ENCODE data around the gene OGA.
A peak's percentile ranks its signal among the peaks of the same experiment; 100 is the strongest.

OGA gene

DNA sequence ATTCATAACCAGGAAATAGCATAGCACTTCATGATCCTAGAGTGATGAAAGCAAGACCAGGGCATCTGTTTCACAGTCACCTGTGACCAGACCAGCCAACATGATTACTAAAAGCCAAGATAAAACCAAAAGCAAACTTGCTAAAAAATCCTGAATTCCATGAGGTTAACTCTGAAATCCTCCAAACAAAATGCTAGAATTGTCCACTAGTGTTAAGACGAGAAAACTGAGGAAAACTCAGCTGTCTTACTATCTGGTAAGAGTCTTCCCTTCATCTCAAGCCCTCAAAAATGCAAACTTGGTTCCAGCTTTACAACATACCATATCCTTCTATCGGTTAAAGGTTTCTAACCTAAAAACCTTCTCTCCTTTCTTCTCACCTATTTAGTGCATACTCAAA lies 33.7 kb downstream of the OGA start:
- H3K4me3 ChIP-seq (ENCODE audit: control insufficient read depth, low read depth, low read length): peak overlapping the region; percentile 91
- no peak for DNase-seq (ENCODE audit: low read depth)
- TF ChIP-seq, protein P1, sequence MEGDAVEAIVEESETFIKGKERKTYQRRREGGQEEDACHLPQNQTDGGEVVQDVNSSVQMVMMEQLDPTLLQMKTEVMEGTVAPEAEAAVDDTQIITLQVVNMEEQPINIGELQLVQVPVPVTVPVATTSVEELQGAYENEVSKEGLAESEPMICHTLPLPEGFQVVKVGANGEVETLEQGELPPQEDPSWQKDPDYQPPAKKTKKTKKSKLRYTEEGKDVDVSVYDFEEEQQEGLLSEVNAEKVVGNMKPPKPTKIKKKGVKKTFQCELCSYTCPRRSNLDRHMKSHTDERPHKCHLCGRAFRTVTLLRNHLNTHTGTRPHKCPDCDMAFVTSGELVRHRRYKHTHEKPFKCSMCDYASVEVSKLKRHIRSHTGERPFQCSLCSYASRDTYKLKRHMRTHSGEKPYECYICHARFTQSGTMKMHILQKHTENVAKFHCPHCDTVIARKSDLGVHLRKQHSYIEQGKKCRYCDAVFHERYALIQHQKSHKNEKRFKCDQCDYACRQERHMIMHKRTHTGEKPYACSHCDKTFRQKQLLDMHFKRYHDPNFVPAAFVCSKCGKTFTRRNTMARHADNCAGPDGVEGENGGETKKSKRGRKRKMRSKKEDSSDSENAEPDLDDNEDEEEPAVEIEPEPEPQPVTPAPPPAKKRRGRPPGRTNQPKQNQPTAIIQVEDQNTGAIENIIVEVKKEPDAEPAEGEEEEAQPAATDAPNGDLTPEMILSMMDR (conservative IDR thresholded peaks at IDR 0.05; ENCODE audit: control insufficient read depth, insufficient read depth, low read depth, low read length): no peak

DNA sequence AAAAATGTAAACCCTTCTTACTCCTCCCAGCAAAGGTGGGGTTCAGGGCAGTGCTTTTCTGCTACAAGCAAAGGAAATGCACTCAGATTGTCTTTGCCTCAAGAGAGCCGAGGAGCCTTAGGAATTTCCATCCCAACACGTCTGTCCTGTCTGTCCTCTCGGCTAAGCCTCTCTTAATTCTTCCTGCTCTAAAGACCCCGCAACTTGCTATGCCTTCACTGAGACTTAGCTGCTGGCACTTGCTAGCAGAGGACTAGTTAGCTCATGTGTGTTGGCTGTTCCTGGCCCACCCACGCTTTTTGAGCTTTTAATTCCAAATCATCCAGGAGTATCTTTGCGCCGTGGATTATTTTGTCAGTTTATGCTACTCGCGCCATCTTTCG lies 34.5 kb downstream of the OGA start:
- peak overlapping the region; percentile 91 for H3K4me3 ChIP-seq (ENCODE audit: control insufficient read depth, low read depth, low read length)
- TF ChIP-seq, protein P1 (conservative IDR thresholded peaks at IDR 0.05; ENCODE audit: control insufficient read depth, insufficient read depth, low read depth, low read length): no peak
- DNase-seq (ENCODE audit: low read depth): peak; percentile 43

DNA sequence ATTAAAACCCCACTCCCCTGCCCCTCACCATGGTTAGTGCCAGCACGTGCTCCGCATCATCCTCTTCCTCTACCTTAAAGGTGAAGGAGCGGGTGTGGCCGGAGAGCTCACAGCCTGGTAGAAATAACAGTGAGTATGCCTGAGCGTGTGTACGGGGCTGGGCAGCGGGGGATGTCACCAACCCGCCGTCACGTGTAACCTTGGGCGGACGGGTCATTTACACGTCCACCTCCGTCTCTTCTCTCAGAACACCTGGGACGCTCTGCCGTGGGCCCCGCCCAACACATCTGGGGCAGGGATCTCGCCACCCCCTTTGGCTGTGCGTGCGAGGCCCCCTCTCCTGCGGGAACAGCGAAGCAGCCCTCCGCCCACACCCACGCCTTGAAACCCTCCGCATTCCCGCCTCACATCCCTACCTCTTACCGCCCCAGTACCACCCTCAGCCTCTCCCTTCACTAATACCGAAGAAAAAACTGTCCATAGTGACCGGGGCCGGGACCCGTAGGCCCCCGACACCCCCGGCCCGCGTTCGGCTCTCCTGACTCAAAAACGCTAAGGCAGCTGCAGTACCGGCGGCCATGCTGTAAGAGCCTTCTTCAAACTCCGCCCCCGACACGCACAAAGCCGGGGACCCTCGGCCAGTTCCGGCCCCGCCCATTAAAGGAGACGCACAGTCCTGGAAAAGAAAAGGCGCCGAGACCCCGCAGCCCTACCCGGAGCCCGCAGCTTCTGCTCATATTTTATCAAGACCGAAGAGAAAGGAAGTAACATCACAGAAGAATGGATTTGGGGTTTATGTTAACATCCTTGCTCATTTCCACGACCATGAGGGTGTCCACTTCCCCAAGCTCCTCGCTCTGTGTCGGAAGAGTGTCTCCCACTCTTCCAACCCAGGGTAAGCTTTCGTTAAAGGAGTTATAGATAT lies 35.2 kb downstream of the OGA start, which contains the start of gene NPM3:
NPM3 (minus strand) TSS at position 636 of the 925 bp plus-strand sequence; CDS start at position 580, 56 bp downstream.
- TF ChIP-seq, protein P1 (conservative IDR thresholded peaks at IDR 0.05; ENCODE audit: control insufficient read depth, insufficient read depth, low read depth, low read length): no peak
- peak; percentile 66 for DNase-seq (ENCODE audit: low read depth)
- H3K4me3 ChIP-seq (ENCODE audit: control insufficient read depth, low read depth, low read length): peak within 1 kb of the TSS; percentile 91

DNA sequence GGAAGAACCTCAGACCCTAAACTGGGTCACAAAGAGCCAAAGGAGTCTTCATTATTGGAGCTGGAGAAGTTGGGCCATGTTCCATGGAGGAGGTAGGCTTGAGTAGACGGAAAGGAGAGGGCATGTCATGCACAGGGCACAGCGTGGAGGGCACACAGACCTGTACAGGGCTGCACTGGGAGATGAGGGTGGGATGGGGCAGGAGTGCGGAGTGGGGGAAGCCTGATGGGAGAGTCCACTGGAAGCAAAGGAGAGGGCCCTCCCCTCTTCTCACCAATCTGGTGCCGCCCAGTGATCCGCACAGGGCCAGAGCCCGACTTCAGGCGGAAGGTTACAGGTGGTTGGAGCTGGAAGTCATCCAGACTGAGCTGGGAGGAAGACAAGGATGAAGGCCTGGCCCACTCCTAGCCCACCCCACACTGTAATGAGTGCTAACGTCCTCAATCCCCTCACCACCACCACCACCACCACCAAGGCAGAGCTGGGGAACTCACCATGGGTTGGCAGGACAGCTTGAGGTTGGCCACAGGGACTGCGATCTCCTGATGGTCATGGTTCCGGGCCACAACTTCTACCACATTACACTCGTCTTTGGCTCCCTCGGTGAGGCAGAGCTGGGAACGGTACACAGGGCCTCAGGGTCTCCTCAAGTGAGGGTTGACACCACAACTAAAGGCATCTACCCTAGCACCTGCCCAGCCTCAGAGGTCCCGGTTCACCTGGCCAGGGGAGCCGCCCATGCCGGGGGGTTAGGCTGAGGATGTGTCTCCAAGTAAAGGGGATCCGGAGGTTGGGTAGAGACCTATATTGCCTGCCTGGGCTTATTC lies 36.0 kb downstream of the OGA start:
- no peak for DNase-seq (ENCODE audit: low read depth)
- peak overlapping the region; percentile 91 for H3K4me3 ChIP-seq (ENCODE audit: control insufficient read depth, low read depth, low read length)
- TF ChIP-seq, protein P1 (conservative IDR thresholded peaks at IDR 0.05; ENCODE audit: control insufficient read depth, insufficient read depth, low read depth, low read length): no peak

DNA sequence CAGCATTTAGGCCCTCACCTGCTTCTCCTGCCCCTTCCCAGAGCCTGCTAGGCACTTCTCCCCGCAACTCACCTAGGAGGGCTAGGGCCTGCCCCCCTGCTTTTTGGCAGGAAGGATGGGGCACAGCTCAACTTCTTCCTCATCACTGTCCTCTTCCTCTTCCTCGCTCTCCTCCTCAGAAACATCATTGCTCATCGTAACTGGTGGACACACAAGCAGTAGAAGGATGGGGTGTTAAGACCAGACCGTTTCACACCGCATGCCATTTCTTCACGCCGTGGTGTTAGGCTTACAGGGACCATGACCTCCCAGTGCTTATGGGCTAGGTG lies 36.6 kb downstream of the OGA start:
- peak overlapping the region; percentile 91 for H3K4me3 ChIP-seq (ENCODE audit: control insufficient read depth, low read depth, low read length)
- TF ChIP-seq, protein P1 (conservative IDR thresholded peaks at IDR 0.05; ENCODE audit: control insufficient read depth, insufficient read depth, low read depth, low read length): no peak
- no peak for DNase-seq (ENCODE audit: low read depth)

DNA sequence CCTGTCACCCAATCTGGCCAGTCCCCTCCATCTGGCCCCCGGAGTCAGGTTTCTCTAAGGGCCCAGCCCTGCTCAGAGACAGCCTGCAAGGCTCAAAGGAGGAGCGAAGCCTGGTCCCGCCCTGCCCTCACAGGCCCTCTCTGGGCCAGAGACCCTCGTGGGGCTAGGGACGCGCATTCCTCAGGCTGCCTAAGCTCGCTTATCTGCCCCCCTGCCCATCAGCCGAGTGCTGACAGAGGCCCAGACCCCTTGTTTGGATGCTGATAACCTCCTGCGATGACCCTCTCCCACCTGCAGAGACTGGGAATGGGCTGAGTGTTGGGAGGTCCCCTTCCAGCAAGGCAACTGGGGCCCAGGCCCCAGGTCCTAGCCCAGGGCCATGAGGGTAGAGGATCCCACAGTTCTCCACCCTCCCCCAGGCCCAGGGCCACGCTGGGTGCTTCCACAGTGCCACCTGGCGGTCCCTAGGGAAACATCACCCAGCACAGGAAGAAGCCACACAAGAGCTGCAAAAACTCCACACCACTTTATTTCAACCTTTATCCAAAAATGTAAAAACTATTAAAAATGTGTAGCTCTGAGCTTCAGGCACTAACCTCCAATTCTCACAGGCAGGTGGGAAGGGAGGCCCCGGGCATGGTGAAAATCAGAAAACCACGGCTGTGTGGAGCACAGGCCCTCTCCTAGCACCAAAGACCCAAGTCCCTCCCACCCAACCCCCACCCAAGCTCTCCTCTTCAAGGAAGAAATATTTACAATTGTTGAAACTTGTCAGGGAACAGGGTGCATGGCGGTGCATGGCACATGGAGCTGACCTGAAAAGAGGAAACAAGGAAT lies 37.2 kb downstream of the OGA start:
- TF ChIP-seq, protein P1 (conservative IDR thresholded peaks at IDR 0.05; ENCODE audit: control insufficient read depth, insufficient read depth, low read depth, low read length): peak; percentile 85

More for the DNA sequence above, 37.2 kb downstream of the OGA start:
- DNase-seq (ENCODE audit: low read depth): peak; percentile 61
- no peak overlapping the region for H3K4me3 ChIP-seq (ENCODE audit: control insufficient read depth, low read depth, low read length)
